H1 (cell line): Measurements from ENCODE around the gene SLC6A8. TPM values are rescaled to one million over a fixed set of nuclear protein-coding genes. Genes with fewer than 3 reads are reported as not detected.

Experiments
- RFX5 ChIP-seq: IDR thresholded peaks from 2 replicates; pipeline ENCODE4 v1.6.1; 2011; ENCODE audit warnings: low read depth, low read length, improper control_type of control experiment, borderline replicate concordance
- SIX5 ChIP-seq: IDR thresholded peaks from 2 replicates; pipeline ENCODE4 v1.6.1; 2011; ENCODE audit warnings: mild to moderate bottlenecking, low read depth, low read length
- YY1 ChIP-seq: IDR thresholded peaks from 2 replicates; pipeline ENCODE4 v1.6.1; 2011; ENCODE audit warnings: low read depth, mild to moderate bottlenecking, low read length
- polyA plus RNA-seq, 7 experiments: library from polyadenylated mRNA; depleted of rRNA in 3 of 7; stranded (reverse) in 5 of 7; unstranded in 2 of 7; fragments of >200 nt in 5 of 7; fragments of 200-250 nt in 2 of 7; gene quantifications; 1 replicate in 5 of 7; 2 replicates in 1 of 7; 4 replicates in 1 of 7; pipeline versions ENCODE4 v1.2.1 to v1.2.3, GENCODE V29; 2011 to 2013; ENCODE audit warnings: missing spikeins in 2 of 7, mixed read lengths in 2 of 7
- total RNA-seq: library from RNA; stranded (reverse); fragmentation: NEBNext Ultra II Directional; extraction: Animal tissue kit (Norgen Biotek cat#: 25700); gene quantifications from 2 replicates; pipeline ENCODE4 v1.2.1, GENCODE V29; 2021

SLC6A8 gene
- total and polyA plus RNA-seq, 2 of the 8 experiments (the other 6 are each of a cell fraction or from before 2014, with no cell fraction given) = 87.7 to 94.7 TPM

DNA sequence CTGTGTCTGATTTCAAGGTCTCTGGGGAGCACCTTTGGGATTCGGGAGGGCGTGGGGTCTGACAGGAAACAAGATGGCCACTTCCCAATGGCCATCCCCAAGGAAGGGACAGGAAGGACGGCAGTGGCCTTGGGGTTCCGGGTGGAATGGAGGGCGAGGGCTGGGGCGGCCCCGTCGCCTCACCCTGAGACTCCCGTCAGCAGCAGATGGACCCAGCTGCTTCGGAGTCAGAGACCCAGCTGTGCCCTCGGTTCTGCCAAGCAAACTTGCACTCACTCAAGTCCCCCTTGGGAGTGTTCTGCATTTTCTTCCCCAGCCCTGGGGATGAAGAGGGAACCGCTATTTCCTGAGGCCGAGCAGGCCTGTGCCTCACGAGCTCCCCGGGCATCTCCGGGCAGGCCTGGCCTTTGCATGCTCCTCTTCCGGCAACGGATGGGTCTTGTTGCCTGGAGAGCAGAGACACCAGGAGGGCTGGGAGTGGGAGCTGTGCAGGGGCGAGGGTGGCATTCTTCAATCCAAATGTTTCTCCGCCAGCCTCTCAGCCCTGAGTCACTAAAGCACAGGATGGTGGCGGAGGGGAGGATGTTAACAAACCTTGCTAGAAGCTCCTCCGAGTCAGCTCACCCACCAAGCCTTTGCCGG, 47.6 kb upstream of the SLC6A8 start (continued):
- TF ChIP-seq YY1 (no peak), SIX5 (no peak), RFX5 (no peak)
